Endothelial cell of umbilical vein (primary cell): ENCODE results near the gene IPO4. TPM values are rescaled to one million over a fixed set of nuclear protein-coding genes. Genes with fewer than 3 reads are reported as not detected.

Experiments used
- BruUV-seq: library from RNA; stranded (reverse); fragments of 400-500 nt; replicated peaks from 2 replicates; lab custom pipeline; 2021; lab: Mats Ljungman, UMichigan
- CTCF ChIA-PET: fragments of 300-600, 350-600 bp; sonication (Branson Sonifier 250); formaldehyde crosslinking; loops from one replicate; lab custom pipeline; 2021; ENCODE audit warnings: antibody characterized with exemption, inconsistent platforms; lab: Charles Lee
- POLR2A ChIA-PET: fragments of 300-600, 350-600 bp; sonication (Branson Sonifier 250); formaldehyde crosslinking; loops from one replicate; lab custom pipeline; 2021; ENCODE audit warnings: antibody characterized with exemption, inconsistent platforms; lab: Charles Lee
- DNase-seq: peaks from one replicate; pipeline ENCODE4 v3.0.0-alpha.2; 2011; ENCODE audit warnings: low read depth, low spot score
- FAIRE-seq: peaks from 2 replicates; lab custom pipeline; 2011; peaks lifted over from hg19 to GRCh38; lab: Jason Lieb, UNC
- H2AFZ ChIP-seq: 2 replicates; pipeline ENCODE4 v1.6.0; 2012; ENCODE audit warnings: low read depth, low read length, control low read depth, inconsistent platforms
- H3K27ac ChIP-seq: 2 replicates; pipeline ENCODE4 v1.5.1; 2011; ENCODE audit warnings: low read depth, mild to moderate bottlenecking, control low read depth, low read length, moderate library complexity; ENCODE audit not compliant: insufficient read depth
- H3K27me3 ChIP-seq, 2 experiments: 2 replicates each; pipeline versions ENCODE4 v1.6.0 to v1.6.1; 2011; ENCODE audit warnings: low read length in 2 of 2, mixed read lengths in 1 of 2; ENCODE audit not compliant: control insufficient read depth in 2 of 2, insufficient read depth in 2 of 2
- H3K36me3 ChIP-seq, 2 experiments: 2 replicates in 1 of 2; 3 replicates in 1 of 2; pipeline ENCODE4 v1.5.1; 2011; ENCODE audit warnings: low read length in 2 of 2, mild to moderate bottlenecking in 1 of 2, moderate library complexity in 1 of 2; ENCODE audit not compliant: control insufficient read depth in 2 of 2, insufficient read depth in 2 of 2; ENCODE audit errors: extremely low read depth in 1 of 2
- H3K4me1 ChIP-seq: 3 replicates; pipeline ENCODE4 v1.5.1; 2011; ENCODE audit warnings: mild to moderate bottlenecking, low read length; ENCODE audit not compliant: control insufficient read depth, insufficient read depth; ENCODE audit errors: extremely low read depth
- H3K4me2 ChIP-seq: 2 replicates; pipeline ENCODE4 v1.6.1; 2011; ENCODE audit warnings: low read length, control low read depth, mixed read lengths; ENCODE audit not compliant: insufficient read depth
- H3K4me3 ChIP-seq, 3 experiments: fragments of 200-600 bp in 1 of 3; sonication (generic), shearing (Covaris generic) in 1 of 3; replicated peaks in 1 of 3; 2 replicates each; pipeline ENCODE4 v1.5.1; 2011 to 2016; ENCODE audit warnings: control low read depth in 3 of 3, low read length in 3 of 3, mild to moderate bottlenecking in 2 of 3, inconsistent platforms in 1 of 3, low read depth in 1 of 3, moderate library complexity in 1 of 3; ENCODE audit not compliant: insufficient read depth in 1 of 3
- H3K79me2 ChIP-seq: 2 replicates; pipeline ENCODE4 v1.6.0; 2012; ENCODE audit warnings: low read length, inconsistent platforms; ENCODE audit not compliant: control insufficient read depth, insufficient read depth
- H3K9ac ChIP-seq: replicated peaks from 2 replicates; pipeline ENCODE3; 2011; ENCODE audit warnings: low read length, control low read depth; ENCODE audit not compliant: insufficient read depth; ENCODE audit errors: extremely low read depth
- H3K9me1 ChIP-seq: replicated peaks from 3 replicates; pipeline ENCODE4 v1.6.0; 2011; ENCODE audit warnings: mild to moderate bottlenecking, low read length; ENCODE audit not compliant: control insufficient read depth, insufficient read depth; ENCODE audit errors: extremely low read depth
- H3K9me3 ChIP-seq: replicated peaks from 2 replicates; pipeline ENCODE4 v1.5.1; 2012; ENCODE audit warnings: low read length, inconsistent platforms; ENCODE audit not compliant: control insufficient read depth, insufficient read depth
- H4K20me1 ChIP-seq: replicated peaks from 2 replicates; pipeline ENCODE3; 2011; ENCODE audit warnings: mild to moderate bottlenecking, low read length; ENCODE audit not compliant: control insufficient read depth, insufficient read depth; ENCODE audit errors: extremely low read depth
- FOS ChIP-seq: IDR thresholded peaks from 2 replicates; pipeline ENCODE4 v1.6.1; 2011; ENCODE audit warnings: mild to moderate bottlenecking, low read length, moderate library complexity, borderline replicate concordance; ENCODE audit not compliant: insufficient read depth
- GATA2 ChIP-seq: IDR thresholded peaks from 2 replicates; pipeline ENCODE4 v1.7.0; 2011; ENCODE audit warnings: low read depth, mild to moderate bottlenecking, moderate library complexity, mixed read lengths, low read length; ENCODE audit not compliant: insufficient read length, insufficient read depth
- JUN ChIP-seq: IDR thresholded peaks from 2 replicates; pipeline ENCODE4 v1.6.1; 2011; ENCODE audit warnings: borderline replicate concordance, low read depth; ENCODE audit not compliant: insufficient read length, insufficient read depth
- MYC ChIP-seq: IDR thresholded peaks from one replicate; pipeline ENCODE4 v1.6.1; 2011; ENCODE audit warnings: mild to moderate bottlenecking, low read depth, low read length
- POLR2A ChIP-seq: IDR thresholded peaks from 2 replicates; pipeline ENCODE4 v1.6.1; 2012; ENCODE audit warnings: low read depth, mild to moderate bottlenecking, control low read depth, low read length
- POLR2AphosphoS5 ChIP-seq: IDR thresholded peaks from 2 replicates; pipeline ENCODE4 v1.6.1; 2012; ENCODE audit warnings: low read depth, mild to moderate bottlenecking, control low read depth, low read length, moderate library complexity; ENCODE audit not compliant: insufficient read depth
- dilution Hi-C: fragments of 300-500 bp; cut with MboI; formaldehyde crosslinking; loops from one replicate; pipeline ENCODE4 v1.15.0; 2019; ENCODE audit warnings: low sequenced_read_pairs; ENCODE audit not compliant: extremely low pct_ligation_motif_present
- intact Hi-C: fragments of 100-400 bp; cut with micrococcal nuclease; formaldehyde crosslinking; loops from one replicate; pipeline ENCODE4 v1.10.0; 2022
- polyA plus RNA-seq, 4 experiments: library from polyadenylated mRNA; depleted of rRNA in 3 of 4; stranded (reverse) in 3 of 4; unstranded in 1 of 4; fragments of >200 nt; gene quantifications; 2 replicates each; pipeline versions ENCODE4 v1.2.1 to v1.2.3, GENCODE V29; 2011 to 2012; ENCODE audit warnings: missing spikeins in 1 of 4
- total RNA-seq: library from RNA; stranded (reverse); gene quantifications from 2 replicates; pipeline ENCODE4 v1.2.3, GENCODE V29; 2021
- TF ChIP-seq, protein P1 (sequence below): IDR thresholded peaks from 2 replicates; pipeline ENCODE4 v1.6.1; 2011; ENCODE audit not compliant: insufficient read depth, insufficient read length
- TF ChIP-seq, protein P2 (sequence below), 2 donors: IDR thresholded peaks; 1 replicate in 1 of 2; 2 replicates in 1 of 2; pipeline ENCODE4 v1.5.1; 2011; ENCODE audit warnings: low read length in 2 of 2, mild to moderate bottlenecking in 2 of 2, moderate library complexity in 2 of 2, control low read depth in 1 of 2, inconsistent platforms in 1 of 2, low read depth in 1 of 2; ENCODE audit not compliant: insufficient read depth in 1 of 2; ENCODE audit errors: extremely low read depth in 1 of 2

Gene IPO4
- total and polyA plus RNA-seq, 2 donors (not counting 3 experiments of a cell fraction or from before 2014, with no cell fraction given), result 24.6 to 66.5 TPM

DNA sequence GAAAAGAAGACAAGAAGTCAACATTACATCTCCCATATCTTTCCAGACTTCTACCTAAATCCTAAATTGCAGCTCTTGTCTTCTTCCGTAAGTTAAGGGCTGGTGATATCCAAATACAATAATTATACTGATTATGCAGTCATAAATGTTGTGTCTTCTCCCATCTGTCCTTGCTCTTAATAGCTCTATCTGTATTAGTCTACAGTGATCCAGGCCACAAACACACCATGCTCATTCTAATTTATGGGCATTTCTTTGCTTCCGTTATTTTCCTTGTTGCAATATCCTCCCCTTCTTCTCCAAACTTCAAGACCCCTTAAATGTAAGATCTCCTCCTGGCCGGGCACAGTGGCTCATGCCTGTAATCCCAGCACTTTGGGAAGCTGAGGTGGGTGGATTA, 30.9 kb upstream of the IPO4 start:
- ChIA-PET CTCF (interaction anchor here (0.9 to 2.7 kb wide), 4 partner anchors 8 to 89 kb away, joined by 3 to 14 read pairs (median 7); partner anchors contain the start of gene TINF2), POLR2A (no interaction called here)
- dilution Hi-C loops (no loop called here), intact Hi-C loops (loop anchor here (5.0 kb wide), 1 partner anchor 162 kb away; no protein-coding TSS in a partner anchor)
- Histone ChIP-seq H2AFZ (no peak overlapping the region), H3K4me1 (peaks cover 8% of the 10 kb centered on the region), H3K27ac (no peak overlapping the region), H3K9ac (no peak overlapping the region), H3K27me3 (no peaks in the 10 kb centered on the region), H3K4me2 (no peak overlapping the region), H3K9me1 (no peaks in the 10 kb centered on the region), H3K79me2 (peaks cover 48% of the 10 kb centered on the region), H3K36me3 (peaks cover 2 to 4% of the 10 kb centered on the region in 2 experiments), H3K9me3 (no peaks in the 10 kb centered on the region), H4K20me1 (no peaks in the 10 kb centered on the region), H3K4me3 (no peak overlapping the region)
- DNase-seq (no peak), FAIRE-seq (no peak)
- no TSS peak for BruUV-seq
- TF ChIP-seq, protein P1, sequence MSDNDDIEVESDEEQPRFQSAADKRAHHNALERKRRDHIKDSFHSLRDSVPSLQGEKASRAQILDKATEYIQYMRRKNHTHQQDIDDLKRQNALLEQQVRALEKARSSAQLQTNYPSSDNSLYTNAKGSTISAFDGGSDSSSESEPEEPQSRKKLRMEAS, result no peak
- no peak for TF ChIP-seq POLR2AphosphoS5
- no peak for TF ChIP-seq MYC
- TF ChIP-seq FOS, result no peak
- TF ChIP-seq POLR2A, result no peak

DNA sequence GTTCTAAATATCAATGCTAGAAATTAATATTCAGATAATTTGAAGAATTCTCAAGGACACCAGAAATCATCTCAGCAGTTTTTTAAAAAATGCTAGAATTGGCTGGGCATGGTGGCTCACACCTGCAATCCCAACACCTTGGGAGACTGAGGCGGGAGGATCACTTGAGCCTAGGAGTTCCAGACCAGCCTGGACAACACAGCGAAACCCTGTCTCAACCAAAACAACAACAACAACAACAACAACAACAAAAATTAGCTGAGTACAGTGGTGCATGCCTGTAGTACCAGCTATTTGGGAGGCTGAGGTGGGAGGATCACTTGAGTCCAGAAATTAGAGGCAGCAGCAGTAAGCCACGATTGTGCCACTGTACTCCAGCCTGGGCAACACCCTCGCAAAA, 30.5 kb upstream of the IPO4 start:
- Histone ChIP-seq H3K4me1 (peaks cover 5% of the 10 kb centered on the region), H4K20me1 (no peaks in the 10 kb centered on the region), H3K9ac (no peak overlapping the region), H3K9me1 (no peaks in the 10 kb centered on the region), H3K36me3 (peaks cover 2 to 4% of the 10 kb centered on the region in 2 experiments), H3K4me2 (no peak overlapping the region), H3K27me3 (no peaks in the 10 kb centered on the region), H3K79me2 (peaks cover 46% of the 10 kb centered on the region), H2AFZ (no peak overlapping the region), H3K4me3 (no peak overlapping the region), H3K27ac (no peak overlapping the region), H3K9me3 (no peaks in the 10 kb centered on the region)
- TF ChIP-seq, protein P2, sequence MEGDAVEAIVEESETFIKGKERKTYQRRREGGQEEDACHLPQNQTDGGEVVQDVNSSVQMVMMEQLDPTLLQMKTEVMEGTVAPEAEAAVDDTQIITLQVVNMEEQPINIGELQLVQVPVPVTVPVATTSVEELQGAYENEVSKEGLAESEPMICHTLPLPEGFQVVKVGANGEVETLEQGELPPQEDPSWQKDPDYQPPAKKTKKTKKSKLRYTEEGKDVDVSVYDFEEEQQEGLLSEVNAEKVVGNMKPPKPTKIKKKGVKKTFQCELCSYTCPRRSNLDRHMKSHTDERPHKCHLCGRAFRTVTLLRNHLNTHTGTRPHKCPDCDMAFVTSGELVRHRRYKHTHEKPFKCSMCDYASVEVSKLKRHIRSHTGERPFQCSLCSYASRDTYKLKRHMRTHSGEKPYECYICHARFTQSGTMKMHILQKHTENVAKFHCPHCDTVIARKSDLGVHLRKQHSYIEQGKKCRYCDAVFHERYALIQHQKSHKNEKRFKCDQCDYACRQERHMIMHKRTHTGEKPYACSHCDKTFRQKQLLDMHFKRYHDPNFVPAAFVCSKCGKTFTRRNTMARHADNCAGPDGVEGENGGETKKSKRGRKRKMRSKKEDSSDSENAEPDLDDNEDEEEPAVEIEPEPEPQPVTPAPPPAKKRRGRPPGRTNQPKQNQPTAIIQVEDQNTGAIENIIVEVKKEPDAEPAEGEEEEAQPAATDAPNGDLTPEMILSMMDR (IDR thresholded peaks at IDR 0.05; ENCODE audit: extremely low read depth in 1 of 2, insufficient read depth in 1 of 2, low read depth in 1 of 2, low read length in 2 of 2), result no peak
- TF ChIP-seq FOS (no peak), POLR2A (no peak), GATA2 (no peak), MYC (no peak), JUN (no peak)
- TF ChIP-seq, protein P1, result no peak
- intact Hi-C loops (loop anchor here (5.0 kb wide), 1 partner anchor 162 kb away; no protein-coding TSS in a partner anchor), dilution Hi-C loops (no loop called here)
- no peak for DNase-seq
- ChIA-PET CTCF (interaction anchor here (0.9 to 2.7 kb wide), 4 partner anchors 9 to 89 kb away, joined by 3 to 14 read pairs (median 7); partner anchors contain the start of gene TINF2), POLR2A (no interaction called here)
- FAIRE-seq, result no peak
- BruUV-seq, result no TSS peak
